ENCODE results near the gene ZNF423.

ZNF423 gene

GRCh38 chr16:49585143-49585832, 270.6 kb downstream of the ZNF423 start:
- Histone ChIP-seq H3K9ac (ENCODE audit: low read length) (no peak overlapping the region), H3K4me1 (ENCODE audit: control insufficient read depth, insufficient read depth, low read length) (no peaks in the 10 kb centered on the region), H3K27me3 (ENCODE audit: control insufficient read depth, insufficient read depth, low read length) (no peaks in the 10 kb centered on the region), H3K4me3 (ENCODE audit: low read length) (no peak overlapping the region), H3K36me3 (ENCODE audit: control insufficient read depth, insufficient read depth, low read length) (no peaks in the 10 kb centered on the region), H3K9me3 (ENCODE audit: control insufficient read depth, low read length) (no peaks in the 10 kb centered on the region)

DNA sequence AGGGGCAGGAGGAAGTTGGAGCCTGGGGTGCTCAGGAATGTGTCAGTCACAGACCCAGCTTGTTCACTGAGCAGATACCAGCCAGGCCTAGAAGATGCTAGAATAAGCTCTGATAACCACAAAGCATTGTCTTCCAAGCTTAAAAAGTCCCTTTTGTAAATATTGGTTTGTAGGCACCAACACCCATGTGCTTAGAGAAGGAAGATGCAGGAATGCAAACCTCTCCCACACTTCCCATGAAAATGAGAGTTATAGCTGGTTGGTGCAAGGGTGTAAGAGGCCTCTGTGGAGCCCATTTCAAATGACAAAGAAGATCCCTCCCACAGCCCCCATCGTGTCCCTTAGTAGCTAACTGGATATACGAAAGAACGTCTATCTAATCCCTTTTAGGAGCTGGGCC, 272.0 kb downstream of the ZNF423 start:
- Histone ChIP-seq H3K4me1 (ENCODE audit: control insufficient read depth, insufficient read depth, low read length) (no peaks in the 10 kb centered on the region), H3K4me3 (ENCODE audit: low read length) (no peak overlapping the region), H3K27me3 (ENCODE audit: control insufficient read depth, insufficient read depth, low read length) (no peaks in the 10 kb centered on the region), H3K36me3 (ENCODE audit: control insufficient read depth, insufficient read depth, low read length) (no peaks in the 10 kb centered on the region), H3K9me3 (ENCODE audit: control insufficient read depth, low read length) (no peaks in the 10 kb centered on the region), H3K9ac (ENCODE audit: low read length) (no peak overlapping the region)

GRCh38 chr16:49581630-49582298, 274.1 kb downstream of the ZNF423 start:
- Histone ChIP-seq H3K27me3 (ENCODE audit: control insufficient read depth, insufficient read depth, low read length) (no peaks in the 10 kb centered on the region), H3K36me3 (ENCODE audit: control insufficient read depth, insufficient read depth, low read length) (no peaks in the 10 kb centered on the region), H3K9me3 (ENCODE audit: control insufficient read depth, low read length) (no peaks in the 10 kb centered on the region), H3K4me3 (ENCODE audit: low read length) (no peak overlapping the region), H3K4me1 (ENCODE audit: control insufficient read depth, insufficient read depth, low read length) (no peaks in the 10 kb centered on the region), H3K9ac (ENCODE audit: low read length) (no peak overlapping the region)

GRCh38 chr16:49580751-49581303, 275.1 kb downstream of the ZNF423 start:
- no peaks in the 10 kb centered on the region for H3K9me3 ChIP-seq (ENCODE audit: control insufficient read depth, low read length)
- H3K4me3 ChIP-seq (ENCODE audit: low read length) = no peak overlapping the region
- no peaks in the 10 kb centered on the region for H3K4me1 ChIP-seq (ENCODE audit: control insufficient read depth, insufficient read depth, low read length)
- H3K36me3 ChIP-seq (ENCODE audit: control insufficient read depth, insufficient read depth, low read length) = no peaks in the 10 kb centered on the region
- H3K27me3 ChIP-seq (ENCODE audit: control insufficient read depth, insufficient read depth, low read length) = no peaks in the 10 kb centered on the region
- no peak overlapping the region for H3K9ac ChIP-seq (ENCODE audit: low read length)

DNA sequence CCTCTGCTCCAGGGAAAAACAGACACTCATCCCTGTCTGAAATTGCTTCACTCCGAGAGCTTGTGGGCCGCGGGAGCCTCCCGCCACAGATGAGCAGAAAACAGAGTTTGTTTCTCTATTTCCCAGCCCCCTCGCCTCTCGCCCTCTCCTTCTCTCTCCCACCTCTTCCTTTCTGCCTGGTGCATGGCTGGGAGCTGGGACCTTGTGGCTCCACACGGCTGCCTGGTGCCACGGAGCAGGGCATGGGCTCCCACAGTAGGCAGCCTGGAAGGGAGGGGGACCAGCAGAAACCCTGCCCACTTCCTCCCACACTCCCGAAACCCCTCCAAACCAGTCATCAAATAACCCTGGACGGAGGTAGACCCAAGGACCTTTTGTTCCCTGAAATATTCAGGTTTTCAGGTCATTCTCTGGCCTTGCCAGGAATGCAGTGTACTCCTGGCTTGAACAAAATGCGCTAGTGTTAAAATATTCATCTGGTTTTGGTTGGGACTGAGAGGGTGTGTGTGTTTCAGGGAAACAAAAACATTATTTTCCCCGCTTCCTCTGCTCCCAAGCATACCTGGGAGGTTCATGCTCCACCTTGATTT, 277.4 kb downstream of the ZNF423 start:
- Histone ChIP-seq H3K4me1 (ENCODE audit: control insufficient read depth, insufficient read depth, low read length) (no peaks in the 10 kb centered on the region), H3K36me3 (ENCODE audit: control insufficient read depth, insufficient read depth, low read length) (no peaks in the 10 kb centered on the region), H3K9ac (ENCODE audit: low read length) (no peak overlapping the region), H3K9me3 (ENCODE audit: control insufficient read depth, low read length) (no peaks in the 10 kb centered on the region), H3K27me3 (ENCODE audit: control insufficient read depth, insufficient read depth, low read length) (no peaks in the 10 kb centered on the region), H3K4me3 (ENCODE audit: low read length) (no peak overlapping the region)

GRCh38 chr16:49578018-49578417, 277.9 kb downstream of the ZNF423 start:
- no peak overlapping the region for H3K9ac ChIP-seq (ENCODE audit: low read length)
- no peaks in the 10 kb centered on the region for H3K9me3 ChIP-seq (ENCODE audit: control insufficient read depth, low read length)
- no peaks in the 10 kb centered on the region for H3K4me1 ChIP-seq (ENCODE audit: control insufficient read depth, insufficient read depth, low read length)
- H3K27me3 ChIP-seq (ENCODE audit: control insufficient read depth, insufficient read depth, low read length) = no peaks in the 10 kb centered on the region
- no peak overlapping the region for H3K4me3 ChIP-seq (ENCODE audit: low read length)
- no peaks in the 10 kb centered on the region for H3K36me3 ChIP-seq (ENCODE audit: control insufficient read depth, insufficient read depth, low read length)

- H3K9me3 ChIP-seq (ENCODE audit: control insufficient read depth, low read length) = no peaks in the 10 kb centered on the region
- no peak overlapping the region for H3K9ac ChIP-seq (ENCODE audit: low read length)
- H3K36me3 ChIP-seq (ENCODE audit: control insufficient read depth, insufficient read depth, low read length) = no peaks in the 10 kb centered on the region
- no peaks in the 10 kb centered on the region for H3K27me3 ChIP-seq (ENCODE audit: control insufficient read depth, insufficient read depth, low read length)
- H3K4me3 ChIP-seq (ENCODE audit: low read length) = no peak overlapping the region
- H3K4me1 ChIP-seq (ENCODE audit: control insufficient read depth, insufficient read depth, low read length) = no peaks in the 10 kb centered on the region
These were observed 279.0 kb downstream of the ZNF423 start for GRCh38 chr16:49576941-49577340.

DNA sequence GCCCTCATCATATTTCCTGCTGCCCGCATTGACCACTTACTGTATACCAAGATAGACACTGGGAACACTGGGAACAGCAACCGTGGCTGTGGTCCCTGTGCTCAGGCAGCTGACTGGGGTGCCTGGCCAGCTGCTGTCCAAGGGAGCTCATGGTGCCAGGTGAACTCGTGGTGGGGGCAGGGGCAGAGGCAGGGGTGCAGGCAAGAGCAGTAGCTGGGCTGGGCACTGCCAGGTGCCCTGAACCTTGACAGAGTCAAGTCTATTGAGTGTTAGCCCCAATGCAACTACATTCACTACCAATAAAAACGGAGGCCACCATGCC, 279.8 kb downstream of the ZNF423 start:
- Histone ChIP-seq H3K4me1 (ENCODE audit: control insufficient read depth, insufficient read depth, low read length) (no peaks in the 10 kb centered on the region), H3K9ac (ENCODE audit: low read length) (no peak overlapping the region), H3K27me3 (ENCODE audit: control insufficient read depth, insufficient read depth, low read length) (no peaks in the 10 kb centered on the region), H3K36me3 (ENCODE audit: control insufficient read depth, insufficient read depth, low read length) (no peaks in the 10 kb centered on the region), H3K4me3 (ENCODE audit: low read length) (no peak overlapping the region), H3K9me3 (ENCODE audit: control insufficient read depth, low read length) (no peaks in the 10 kb centered on the region)

DNA sequence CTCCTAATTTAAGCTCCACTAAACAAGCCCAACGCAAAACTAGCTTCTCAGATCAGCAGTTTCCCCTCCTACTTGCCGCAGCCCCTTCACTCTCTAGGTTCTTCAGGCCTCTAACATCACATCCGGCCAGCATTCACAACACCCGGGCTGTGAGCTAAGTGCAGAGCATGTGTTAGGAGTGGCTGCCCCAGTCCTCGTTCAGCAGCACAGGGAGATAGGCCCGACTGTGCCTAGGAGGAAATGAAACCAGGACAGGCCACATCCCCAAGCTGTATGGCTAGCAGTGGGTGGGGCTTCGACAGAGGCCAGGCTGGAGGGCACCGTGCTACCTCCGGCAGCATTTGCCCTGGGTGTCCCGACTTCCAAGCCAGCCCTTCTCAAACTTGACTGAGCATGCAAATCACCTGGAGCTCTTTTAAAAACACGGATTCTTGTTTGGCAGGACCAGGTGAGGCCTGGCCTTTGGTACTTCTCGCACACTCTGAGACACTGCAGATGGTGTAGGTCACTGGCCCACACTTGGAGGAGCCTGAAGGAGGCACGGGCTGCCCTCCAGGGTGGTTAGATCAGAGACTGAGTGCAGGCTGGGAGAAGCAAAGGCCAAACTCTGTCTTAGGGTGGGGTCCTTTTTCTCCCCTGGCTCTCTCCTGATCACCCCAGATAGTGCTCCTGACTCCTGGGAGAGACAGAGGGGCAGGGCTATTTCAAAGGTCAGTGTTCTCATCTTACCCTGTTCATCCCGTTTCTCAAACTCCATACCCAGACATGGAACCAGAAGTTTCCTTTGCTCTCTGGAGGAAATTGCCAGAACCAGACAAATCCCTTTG, 280.4 kb downstream of the ZNF423 start:
- Histone ChIP-seq H3K4me1 (ENCODE audit: control insufficient read depth, insufficient read depth, low read length) (no peaks in the 10 kb centered on the region), H3K9ac (ENCODE audit: low read length) (no peak overlapping the region), H3K4me3 (ENCODE audit: low read length) (no peak overlapping the region), H3K27me3 (ENCODE audit: control insufficient read depth, insufficient read depth, low read length) (no peaks in the 10 kb centered on the region), H3K36me3 (ENCODE audit: control insufficient read depth, insufficient read depth, low read length) (no peaks in the 10 kb centered on the region), H3K9me3 (ENCODE audit: control insufficient read depth, low read length) (no peaks in the 10 kb centered on the region)

GRCh38 chr16:49574826-49575225, 281.1 kb downstream of the ZNF423 start:
- Histone ChIP-seq H3K27me3 (ENCODE audit: control insufficient read depth, insufficient read depth, low read length) (no peaks in the 10 kb centered on the region), H3K4me1 (ENCODE audit: control insufficient read depth, insufficient read depth, low read length) (no peaks in the 10 kb centered on the region), H3K36me3 (ENCODE audit: control insufficient read depth, insufficient read depth, low read length) (no peaks in the 10 kb centered on the region), H3K9me3 (ENCODE audit: control insufficient read depth, low read length) (no peaks in the 10 kb centered on the region), H3K9ac (ENCODE audit: low read length) (no peak overlapping the region), H3K4me3 (ENCODE audit: low read length) (no peak overlapping the region)

DNA sequence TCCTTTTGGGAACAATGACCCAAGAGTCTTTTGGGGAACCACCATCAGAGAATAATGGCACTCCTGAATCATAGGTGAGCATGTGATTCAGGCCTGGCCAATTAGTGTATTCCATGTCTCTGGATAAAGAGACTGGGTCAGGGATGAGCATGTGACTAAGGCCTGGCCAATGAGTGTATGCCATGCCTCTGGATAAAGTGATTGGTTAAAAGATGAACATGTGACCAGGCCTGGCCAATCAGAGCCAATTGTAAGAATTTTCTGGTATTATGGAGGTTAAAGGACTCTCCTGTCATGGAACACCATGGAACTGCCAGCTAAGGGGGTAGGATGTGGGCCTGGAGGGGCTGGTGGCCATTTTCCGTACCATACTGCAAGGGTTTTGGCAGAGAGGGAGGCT, 288.0 kb downstream of the ZNF423 start:
- no peaks in the 10 kb centered on the region for H3K27me3 ChIP-seq (ENCODE audit: control insufficient read depth, insufficient read depth, low read length)
- no peak overlapping the region for H3K9ac ChIP-seq (ENCODE audit: low read length)
- H3K4me1 ChIP-seq (ENCODE audit: control insufficient read depth, insufficient read depth, low read length) = no peaks in the 10 kb centered on the region
- no peaks in the 10 kb centered on the region for H3K36me3 ChIP-seq (ENCODE audit: control insufficient read depth, insufficient read depth, low read length)
- no peaks in the 10 kb centered on the region for H3K9me3 ChIP-seq (ENCODE audit: control insufficient read depth, low read length)
- H3K4me3 ChIP-seq (ENCODE audit: low read length) = no peak overlapping the region

DNA sequence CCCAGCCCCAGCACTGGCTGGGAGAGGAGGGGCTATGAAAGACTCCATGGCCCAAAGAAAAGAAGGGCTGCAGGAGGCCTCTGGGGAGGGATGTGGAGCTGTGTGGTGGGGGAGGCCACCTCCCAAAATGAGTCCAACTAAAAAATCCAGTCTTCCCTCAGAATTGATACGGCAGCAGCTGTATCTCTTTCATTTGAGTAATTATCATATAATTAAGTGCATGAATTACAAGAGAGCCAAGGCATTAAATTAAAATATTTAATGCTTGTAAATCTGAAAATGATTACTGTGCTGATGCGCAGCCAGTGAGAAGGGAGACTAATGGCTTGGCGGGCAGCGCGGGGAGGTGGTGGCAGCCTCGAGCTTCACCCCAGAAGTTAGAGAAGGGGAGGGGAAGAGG, 289.5 kb downstream of the ZNF423 start:
- H3K36me3 ChIP-seq (ENCODE audit: control insufficient read depth, insufficient read depth, low read length) = no peaks in the 10 kb centered on the region
- no peaks in the 10 kb centered on the region for H3K9me3 ChIP-seq (ENCODE audit: control insufficient read depth, low read length)
- H3K4me1 ChIP-seq (ENCODE audit: control insufficient read depth, insufficient read depth, low read length) = no peaks in the 10 kb centered on the region
- no peaks in the 10 kb centered on the region for H3K27me3 ChIP-seq (ENCODE audit: control insufficient read depth, insufficient read depth, low read length)
- H3K4me3 ChIP-seq (ENCODE audit: low read length) = no peak overlapping the region
- H3K9ac ChIP-seq (ENCODE audit: low read length) = no peak overlapping the region

Data from mucosa of stomach (tissue), 1 donor.